ENCODE measurements around the gene NAGA.
A peak's percentile ranks its signal among the peaks of the same experiment; 100 is the strongest.
"Not testable (repeated sequence)": the region's sequence is repeated elsewhere in the genome, so short reads cannot be mapped to it uniquely, and the experiment has no call there.

Gene NAGA

DNA sequence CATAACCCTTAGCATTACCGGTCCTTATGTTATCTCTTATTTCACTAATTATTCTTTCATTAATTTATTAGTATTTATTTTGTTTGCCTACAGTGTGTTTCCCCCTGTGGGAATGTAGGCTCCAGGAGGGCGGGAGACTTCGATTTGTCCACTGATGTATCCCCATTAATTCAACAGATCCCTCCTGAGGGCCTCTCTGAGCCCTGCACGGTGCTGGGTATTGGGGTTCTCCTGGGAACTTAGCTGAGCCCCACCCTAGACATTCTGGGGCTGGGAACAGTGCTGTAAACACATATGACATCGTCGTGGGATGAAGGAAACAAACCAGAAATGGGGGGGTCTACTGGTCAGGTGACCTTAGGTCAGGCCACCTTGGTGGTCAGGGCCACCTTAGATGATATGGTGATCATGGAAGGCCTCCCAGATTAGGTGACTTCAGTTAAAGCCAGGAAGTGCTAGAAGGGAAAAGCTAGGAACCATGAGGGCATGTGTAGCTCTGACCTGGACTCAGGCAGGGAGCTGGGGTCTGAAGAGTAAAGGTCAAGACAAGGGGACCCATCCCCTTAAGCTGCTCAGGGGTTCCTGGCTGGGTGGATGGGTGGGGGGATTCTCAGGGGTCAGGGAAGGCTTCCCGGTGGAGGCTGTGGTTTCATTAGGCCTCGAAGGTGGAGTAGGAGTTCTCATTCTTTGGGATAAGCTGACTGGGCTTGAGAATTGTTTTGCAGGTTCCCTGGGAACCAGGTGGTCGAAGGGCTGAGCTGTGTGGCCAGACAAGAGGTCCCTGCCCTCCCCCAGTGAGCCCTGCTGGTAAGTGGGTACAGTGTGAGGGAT is 4.4 kb upstream of the NAGA start:
- no peak for DNase-seq (ENCODE audit: low read depth in 2 of 2)

GRCh38 chr22:42074132-42074811 is 3.7 kb upstream of the NAGA start, which contains the start of gene PHETA2:
PHETA2 (plus strand) TSS chr22:42074248; CDS start chr22:42077294, 3,046 bp downstream.
- peak; percentile 34 to 50 for DNase-seq (ENCODE audit: low read depth in 2 of 2)

DNA sequence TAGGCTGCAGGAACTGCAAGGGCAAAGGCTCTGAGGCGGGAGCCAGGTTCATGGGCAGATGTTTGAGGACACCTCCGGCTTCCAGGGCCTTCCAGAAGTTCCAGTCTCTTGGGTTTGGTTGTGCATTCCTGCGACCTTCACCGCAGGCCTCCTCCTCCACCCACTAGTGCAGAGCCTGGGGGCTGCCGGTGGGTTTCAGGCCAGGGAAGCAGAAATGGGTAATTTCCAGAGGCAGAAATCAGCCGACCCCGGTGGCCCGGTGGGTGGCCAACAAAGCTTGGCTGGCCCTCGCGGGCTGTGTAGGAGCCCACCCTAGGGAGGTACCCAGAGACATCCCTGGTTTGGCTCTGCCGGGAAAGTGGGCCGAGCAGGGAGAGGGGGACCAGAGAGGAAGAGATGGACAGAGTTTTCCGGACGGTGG is 3.0 kb upstream of the NAGA start:
- no peak for DNase-seq (ENCODE audit: low read depth in 2 of 2)

DNA sequence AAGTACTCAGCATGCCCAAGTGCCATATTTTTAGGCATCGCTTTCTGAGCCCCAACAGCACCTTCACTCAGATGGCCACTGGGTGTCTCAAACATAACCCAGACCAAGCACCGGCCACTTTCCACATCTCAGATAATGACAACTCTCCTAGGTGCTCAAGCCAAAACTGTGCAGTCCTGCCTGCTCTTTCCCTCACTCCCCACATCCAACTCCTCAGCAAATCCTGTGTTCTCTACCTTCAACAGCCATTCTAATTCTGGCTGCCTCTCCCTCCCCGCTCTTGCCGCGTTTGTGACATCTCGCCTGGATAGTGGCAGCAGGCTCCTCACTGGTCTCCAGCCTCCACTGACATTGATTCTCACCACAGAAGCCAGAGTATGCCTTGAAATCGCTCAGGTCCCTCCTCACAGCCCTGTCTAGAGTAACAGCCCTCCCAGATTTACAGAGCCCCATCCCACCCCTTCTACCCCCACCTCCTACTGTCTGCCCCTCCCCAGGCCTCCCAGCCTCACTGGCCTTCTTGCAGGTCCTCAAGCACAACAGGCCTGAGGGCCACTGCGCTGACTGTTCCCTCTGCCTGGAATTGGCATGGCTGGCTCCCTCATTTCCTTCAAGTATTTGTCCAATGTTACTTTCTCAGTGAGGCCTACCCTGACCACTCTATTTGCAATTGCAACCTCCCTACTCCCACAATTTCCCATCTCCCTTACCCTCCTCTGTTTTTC is 2.2 kb upstream of the NAGA start:
- no peak for DNase-seq (ENCODE audit: low read depth in 2 of 2)

- DNase-seq (ENCODE audit: low read depth in 2 of 2) = not testable (repeated sequence)
Measured at GRCh38 chr22:42071508-42071907, 896 bp upstream of the NAGA start.

DNA sequence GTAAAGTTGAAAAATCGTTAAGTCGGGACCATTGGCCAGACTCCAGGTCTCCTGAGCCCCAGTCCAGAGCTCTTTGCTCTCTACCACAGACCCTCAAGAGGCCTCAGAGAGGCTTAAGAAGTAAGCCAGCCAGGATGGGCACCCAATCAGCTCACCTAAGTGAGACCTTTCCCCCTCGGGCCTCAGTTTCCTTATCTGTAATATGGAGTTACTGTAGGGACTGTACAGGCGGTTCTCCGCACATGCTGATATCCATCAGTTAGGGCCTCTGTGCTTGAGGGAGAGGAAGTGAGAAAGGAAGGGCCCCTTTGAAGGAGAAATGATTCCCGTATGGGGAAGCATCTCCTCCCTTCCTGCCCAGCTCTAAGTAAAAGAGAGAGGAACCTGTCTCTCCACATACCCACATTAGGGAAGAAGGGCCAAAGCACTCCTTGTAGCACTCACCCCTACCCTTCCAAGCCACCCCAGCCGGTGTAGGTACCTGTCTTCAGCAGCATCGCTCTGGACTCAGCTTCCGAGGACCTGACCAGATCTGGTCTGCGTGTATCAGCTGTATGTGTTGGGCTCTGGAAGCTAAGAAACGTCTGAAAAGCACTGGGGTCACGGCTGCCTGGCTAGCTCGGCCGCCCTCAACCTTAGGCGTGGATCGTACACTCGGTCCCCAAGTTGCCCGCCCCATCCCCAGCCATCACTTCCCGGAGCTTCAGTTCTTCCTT is 653 bp downstream of the NAGA start:
- DNase-seq (ENCODE audit: low read depth in 2 of 2) = no peak

- DNase-seq (ENCODE audit: low read depth in 2 of 2) = no peak
Measured at GRCh38 chr22:42068291-42068690, 2.3 kb downstream of the NAGA start.

DNA sequence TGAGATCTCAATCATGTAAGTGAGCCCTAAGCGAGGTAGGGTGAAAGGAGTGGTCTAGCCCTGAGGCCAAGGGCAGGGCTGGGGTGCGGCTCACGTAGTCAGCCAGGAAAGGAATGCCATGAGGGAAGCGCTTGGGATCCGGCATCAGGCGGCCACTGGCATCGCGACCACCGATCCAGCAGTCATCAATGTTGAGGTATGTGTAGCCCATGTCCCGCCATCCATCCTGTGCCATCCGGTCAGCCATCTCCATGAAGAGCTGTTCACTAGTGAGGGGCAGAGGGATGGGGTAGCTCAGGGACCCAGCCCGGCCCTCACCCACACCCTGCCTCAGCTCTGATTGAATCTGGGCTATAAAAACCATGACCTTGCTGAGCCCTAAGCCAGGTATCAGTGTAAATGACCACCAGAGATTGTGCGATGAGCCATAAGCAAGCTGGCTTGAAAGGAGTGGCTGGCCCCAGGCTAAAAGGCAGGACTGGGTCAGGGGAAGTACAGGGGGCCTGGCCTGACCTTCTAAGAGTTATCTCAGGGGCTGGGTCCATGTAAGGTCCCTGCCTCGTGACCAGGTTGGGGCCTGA is 2.9 kb downstream of the NAGA start:
- DNase-seq (ENCODE audit: low read depth in 2 of 2) = no peak

GRCh38 chr22:42066937-42067336 is 3.7 kb downstream of the NAGA start:
- DNase-seq (ENCODE audit: low read depth in 2 of 2) = no peak

DNA sequence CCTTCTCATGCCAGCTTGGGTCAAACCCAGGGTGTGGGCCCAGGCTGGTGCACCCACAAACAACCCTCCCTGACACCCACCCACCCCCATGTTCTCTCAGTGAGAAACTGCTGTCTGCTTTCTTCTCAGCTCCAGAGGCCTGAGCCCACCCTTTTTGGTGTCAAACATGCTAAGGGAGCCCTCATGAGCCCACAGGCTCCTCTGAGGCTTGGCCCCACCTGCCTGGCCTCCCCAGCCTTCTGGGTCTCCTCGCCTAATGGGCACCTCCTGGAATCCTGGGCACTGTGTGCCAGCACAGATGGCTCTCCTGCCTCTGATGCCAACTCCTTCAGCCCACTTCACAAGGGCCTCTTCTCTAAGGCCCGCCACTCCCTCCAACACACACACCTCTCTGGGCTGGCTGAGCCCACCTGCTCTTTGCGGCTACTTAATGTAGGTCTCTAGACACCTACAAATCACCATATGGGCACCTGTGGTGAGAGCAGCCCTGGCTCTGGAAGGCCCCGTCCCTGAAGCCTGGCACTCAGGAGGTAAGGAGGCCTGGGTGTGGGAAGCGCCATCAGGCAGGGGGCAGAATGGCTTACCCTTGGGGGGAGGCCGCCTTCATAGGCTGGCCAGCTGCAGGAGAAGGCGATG is 4.4 kb downstream of the NAGA start:
- DNase-seq (ENCODE audit: low read depth in 2 of 2) = no peak

GRCh38 chr22:42065438-42066125 is 5.0 kb downstream of the NAGA start:
- DNase-seq (ENCODE audit: low read depth in 2 of 2) = no peak

GRCh38 chr22:42064629-42065028 is 6.0 kb downstream of the NAGA start:
- DNase-seq (ENCODE audit: low read depth in 2 of 2) = no peak

DNA sequence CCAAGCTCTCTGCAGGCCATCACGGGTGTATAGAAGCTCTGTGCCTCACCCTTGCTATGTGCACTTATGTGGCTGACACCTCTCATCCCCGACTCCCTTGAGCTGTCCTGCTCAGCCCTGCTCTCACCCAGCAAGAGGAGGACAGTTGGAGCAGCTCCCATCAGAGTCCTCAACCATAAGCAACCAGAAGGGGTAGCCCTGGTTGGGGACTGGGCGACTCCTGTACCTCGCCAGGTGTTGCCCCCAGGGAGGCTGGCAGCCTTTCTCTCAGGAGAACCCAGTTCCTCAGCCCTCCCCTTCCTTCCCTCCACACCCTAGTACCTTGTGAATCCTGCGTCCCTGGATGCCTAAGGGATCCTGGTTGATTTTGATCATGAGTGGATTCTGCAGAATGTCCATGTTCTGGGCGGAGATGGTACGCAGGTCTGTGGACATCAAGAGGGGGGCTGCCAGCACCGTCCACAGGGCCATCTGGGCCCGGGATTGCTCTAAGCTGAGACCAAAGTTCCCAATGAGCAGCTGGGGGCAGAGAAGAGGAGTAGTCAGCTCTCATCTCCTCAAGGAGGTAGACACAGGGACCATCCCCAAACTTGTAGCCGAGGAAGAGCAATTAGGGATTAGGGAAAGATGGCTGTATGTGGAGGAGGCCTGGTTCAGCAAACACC is 8.0 kb downstream of the NAGA start:
- no peak for DNase-seq (ENCODE audit: low read depth in 2 of 2)

- no peak for DNase-seq (ENCODE audit: low read depth in 2 of 2)
Measured at GRCh38 chr22:42061041-42061440, 9.6 kb downstream of the NAGA start.

- DNase-seq (ENCODE audit: low read depth in 2 of 2) = no peak
Measured at GRCh38 chr22:42060489-42060888, 10.1 kb downstream of the NAGA start.

- DNase-seq (ENCODE audit: low read depth in 2 of 2) = no peak
Measured at GRCh38 chr22:42056757-42057511, 13.7 kb downstream of the NAGA start.

- no peak for DNase-seq (ENCODE audit: low read depth in 2 of 2)
Measured at GRCh38 chr22:42052765-42053164, 17.8 kb downstream of the NAGA start.

DNA sequence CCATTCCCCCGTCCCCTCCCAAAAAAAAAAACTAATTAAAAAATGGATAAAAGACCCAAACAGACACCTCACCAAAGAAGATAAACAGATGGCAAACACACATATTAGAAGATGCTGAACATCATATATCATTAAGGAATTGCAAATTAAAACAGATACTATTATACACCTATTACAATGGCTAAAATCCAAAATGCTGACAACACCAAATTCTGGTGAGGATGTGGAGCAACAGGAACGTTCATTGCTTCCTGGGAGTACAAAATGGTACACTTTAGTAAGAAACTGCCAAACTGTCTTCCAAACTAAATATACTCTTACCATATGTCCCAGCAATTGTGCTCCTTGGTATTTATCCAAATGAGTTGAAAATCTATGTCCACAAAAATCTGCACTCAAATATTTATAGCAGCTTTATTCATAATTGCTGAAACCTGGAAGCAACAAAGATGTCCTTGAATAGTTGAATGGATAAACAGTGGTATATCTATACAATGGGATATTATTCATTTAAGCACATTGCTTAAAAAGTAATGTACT is 19.9 kb downstream of the NAGA start:
- DNase-seq (ENCODE audit: low read depth in 2 of 2) = no peak

- no peak for DNase-seq (ENCODE audit: low read depth in 2 of 2)
Measured at GRCh38 chr22:42041784-42042183, 28.8 kb downstream of the NAGA start.
